Measurements from ENCODE around the gene GNB1. TPM values are rescaled to one million over a fixed set of nuclear protein-coding genes. Genes with fewer than 3 reads are reported as not detected.

The GNB1 gene
- total and polyA plus RNA-seq, 9 of the 15 experiments (the other 6 are each of a cell fraction or from before 2014, with no cell fraction given) = 34.3 to 388 (median 114) TPM

GRCh38 chr1:1748686-1749321 lies 142.1 kb downstream of the GNB1 start:
- H3K9me1 ChIP-seq (ENCODE audit: control insufficient read depth, insufficient read depth, low read length) = peaks cover 4% of the 10 kb centered on the region
- H3K4me1 ChIP-seq (replicated peaks in 1 of 2; ENCODE audit: control insufficient read depth in 2 of 2, insufficient read depth in 2 of 2, low read length in 2 of 2) = peaks cover 6 to 24% of the 10 kb centered on the region in 2 experiments; a peak in 3 of 5 replicates
- H3K79me2 ChIP-seq (ENCODE audit: control insufficient read depth, insufficient read depth, low read length) = no peaks in the 10 kb centered on the region
- ChIA-PET CTCF (ENCODE audit: low intra/inter-chr PET ratio) (no interaction called here), POLR2A (interaction anchor here (0.6 to 1.0 kb wide), 3 partner anchors 9 to 311 kb away, joined by 3 read pairs; no protein-coding TSS in a partner anchor)
- TF ChIP-seq, protein P1, sequence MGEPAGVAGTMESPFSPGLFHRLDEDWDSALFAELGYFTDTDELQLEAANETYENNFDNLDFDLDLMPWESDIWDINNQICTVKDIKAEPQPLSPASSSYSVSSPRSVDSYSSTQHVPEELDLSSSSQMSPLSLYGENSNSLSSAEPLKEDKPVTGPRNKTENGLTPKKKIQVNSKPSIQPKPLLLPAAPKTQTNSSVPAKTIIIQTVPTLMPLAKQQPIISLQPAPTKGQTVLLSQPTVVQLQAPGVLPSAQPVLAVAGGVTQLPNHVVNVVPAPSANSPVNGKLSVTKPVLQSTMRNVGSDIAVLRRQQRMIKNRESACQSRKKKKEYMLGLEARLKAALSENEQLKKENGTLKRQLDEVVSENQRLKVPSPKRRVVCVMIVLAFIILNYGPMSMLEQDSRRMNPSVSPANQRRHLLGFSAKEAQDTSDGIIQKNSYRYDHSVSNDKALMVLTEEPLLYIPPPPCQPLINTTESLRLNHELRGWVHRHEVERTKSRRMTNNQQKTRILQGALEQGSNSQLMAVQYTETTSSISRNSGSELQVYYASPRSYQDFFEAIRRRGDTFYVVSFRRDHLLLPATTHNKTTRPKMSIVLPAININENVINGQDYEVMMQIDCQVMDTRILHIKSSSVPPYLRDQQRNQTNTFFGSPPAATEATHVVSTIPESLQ (CRISPR knock-in tag; IDR thresholded peaks at IDR 0.05) = no peak
- TF ChIP-seq RBFOX2 (IDR thresholded peaks at IDR 0.05; ENCODE audit: low read depth, low read length) (peak; percentile 38; the same call in 1 of the 2 replicates), CREBBP (IDR thresholded peaks at IDR 0.05; ENCODE audit: low read depth, low read length) (no peak), BCOR (IDR thresholded peaks at IDR 0.05) (0 out of 2 replicates have a peak, but pooled peaks have one; percentile 16), PKNOX1 (IDR thresholded peaks at IDR 0.05) (peak; percentile 45; the same call in 1 of the 2 replicates), ZFX (CRISPR knock-in tag; IDR thresholded peaks at IDR 0.05) (0 out of 2 replicates have a peak, but pooled peaks have one; percentile 22), MXD1 (CRISPR knock-in tag; IDR thresholded peaks at IDR 0.05; ENCODE audit: borderline replicate concordance, poor library complexity, severe bottlenecking) (no peak), FOXK2 (conservative IDR thresholded peaks at IDR 0.05 in 1 of 2, IDR thresholded peaks at IDR 0.05 in 1 of 2; ENCODE audit: low read depth in 2 of 2) (no peak), POLR2G (IDR thresholded peaks at IDR 0.05; ENCODE audit: low read depth, low read length) (peak; percentile 48), NEUROD1 (IDR thresholded peaks at IDR 0.05; ENCODE audit: borderline replicate concordance, low read depth, low read length, partially characterized antibody) (no peak), CEBPB (tag; IDR thresholded peaks at IDR 0.05) (peak; percentile 77), RCOR1 (IDR thresholded peaks at IDR 0.05; ENCODE audit: borderline replicate concordance in 1 of 2, low read depth in 2 of 2, low read length in 2 of 2) (0 out of 4 replicates have a peak, but pooled peaks of 1 of the 2 experiments have one; percentile 29), MECOM (CRISPR knock-in tag; IDR thresholded peaks at IDR 0.05) (no peak), EGR1 (conservative IDR thresholded peaks at IDR 0.05) (peak; percentile 56), ELF1 (tag; IDR thresholded peaks at IDR 0.05) (peak; percentile 51), CTBP1 (IDR thresholded peaks at IDR 0.05; ENCODE audit: borderline replicate concordance) (peak; percentile 30; the same call in 1 of the 2 replicates), CEBPG (CRISPR knock-in tag; IDR thresholded peaks at IDR 0.05) (0 out of 2 replicates have a peak, but pooled peaks have one; percentile 26), CEBPG (tag; conservative IDR thresholded peaks at IDR 0.05 in 1 of 2, IDR thresholded peaks at IDR 0.05 in 1 of 2) (no peak), KAT8 (IDR thresholded peaks at IDR 0.05; ENCODE audit: low read depth) (no peak)
- DNase-seq (ENCODE audit: extremely low read depth in 1 of 4, low spot score in 3 of 4) = peak; percentile 43 to 66 (median 48)
- H3K4me3 ChIP-seq = no peak overlapping the region
- no peaks in the 10 kb centered on the region for H3K9me3 ChIP-seq (replicated peaks; ENCODE audit: control insufficient read depth, insufficient read depth, low read depth, low read length)
- no peak overlapping the region; the same call in 2 of the 3 replicates for H3K27ac ChIP-seq (ENCODE audit: extremely low read depth, low read depth, low read length)
- 47% methylated on average over 17 of the region's 18 CpGs for WGBS (ENCODE audit: insufficient coverage, low coverage, missing lambda C conversion rate)
- peak; percentile 15 for FAIRE-seq
- H3K9ac ChIP-seq (ENCODE audit: insufficient read depth in 1 of 2, low read depth in 2 of 2, low read length in 2 of 2) = peak overlapping the region in 1 of 2 experiments; percentile 70; a peak in 2 of 4 replicates
- 0 out of 2 replicates have a peak overlapping the region, but pooled peaks have one; percentile 28 for H2AFZ ChIP-seq (ENCODE audit: low read depth, low read length)
- no TSS peak for BruUV-seq (replicated peaks)
- intact Hi-C loops (cut with micrococcal nuclease) (no loop called here), in situ Hi-C loops (cut with MboI) (no loop called here)
- peak overlapping the region; percentile 38; the same call in 1 of the 2 replicates for H3K4me2 ChIP-seq (ENCODE audit: insufficient read depth, low read length)
- H4K20me1 ChIP-seq (replicated peaks; ENCODE audit: control insufficient read depth, insufficient read depth, low read length) = no peaks in the 10 kb centered on the region
- H3K27me3 ChIP-seq (ENCODE audit: control insufficient read depth in 2 of 2, insufficient read depth in 2 of 2, low read length in 2 of 2) = no peaks in the 10 kb centered on the region
- peaks cover 18% of the 10 kb centered on the region; the same call in 2 of the 3 replicates for H3K36me3 ChIP-seq (ENCODE audit: control insufficient read depth, insufficient read depth, low read length)
- no peak for ATAC-seq
